H1 (cell line): Measurements from ENCODE around the gene PDK4. TPM values are rescaled to one million over a fixed set of nuclear protein-coding genes. Genes with fewer than 3 reads are reported as not detected.

Experiments
- CTCF ChIA-PET: fragments of 300-600 bp; sonication (Branson Sonifier 250); formaldehyde crosslinking; loops from one replicate; lab custom pipeline; 2021; ENCODE audit not compliant: partially characterized antibody; lab: Charles Lee
- POLR2A ChIA-PET: fragments of 300-600 bp; sonication (Branson Sonifier 250); formaldehyde crosslinking; loops from one replicate; lab custom pipeline; 2021; ENCODE audit warnings: inconsistent platforms; ENCODE audit not compliant: partially characterized antibody; lab: Charles Lee
- DNase-seq, 2 experiments: peaks; one replicate each; pipeline versions ENCODE4 v3.0.0 to v3.0.0-alpha.2; 2010 to 2022; ENCODE audit warnings: low spot score in 2 of 2, low read depth in 1 of 2, mixed read lengths in 1 of 2
- FAIRE-seq: peaks from 2 replicates; lab custom pipeline; 2011; peaks lifted over from hg19 to GRCh38; lab: Jason Lieb, UNC
- H2AFZ ChIP-seq: 2 replicates; pipeline ENCODE4 v1.8.1; 2012; ENCODE audit warnings: low read length, inconsistent platforms
- H2AK5ac ChIP-seq: 2 replicates; pipeline ENCODE4 v1.6.1; 2013; ENCODE audit warnings: low read depth, low read length
- H2BK120ac ChIP-seq: replicated peaks from 2 replicates; pipeline ENCODE3; 2013; ENCODE audit warnings: low read depth, low read length, inconsistent platforms
- H2BK12ac ChIP-seq: 2 replicates; pipeline ENCODE4 v1.6.1; 2013; ENCODE audit warnings: low read depth, low read length
- H2BK15ac ChIP-seq: 2 replicates; pipeline ENCODE4 v1.6.1; 2013; ENCODE audit warnings: low read length
- H2BK20ac ChIP-seq: 2 replicates; pipeline ENCODE4 v1.6.1; 2013; ENCODE audit warnings: low read length
- H2BK5ac ChIP-seq: 2 replicates; pipeline ENCODE4 v1.6.1; 2013; ENCODE audit warnings: low read depth, low read length
- H3K14ac ChIP-seq: 2 replicates; pipeline ENCODE4 v1.6.1; 2013; ENCODE audit warnings: inconsistent platforms; ENCODE audit not compliant: insufficient read length
- H3K18ac ChIP-seq: 2 replicates; pipeline ENCODE4 v1.6.1; 2013; ENCODE audit warnings: low read length; ENCODE audit errors: extremely low read depth
- H3K23ac ChIP-seq: 2 replicates; pipeline ENCODE4 v1.6.1; 2013; ENCODE audit warnings: inconsistent platforms; ENCODE audit not compliant: insufficient read length
- H3K23me2 ChIP-seq: 2 replicates; pipeline ENCODE4 v1.6.1; 2013; ENCODE audit warnings: low read depth, low read length
- H3K27ac ChIP-seq: 2 replicates; pipeline ENCODE4 v1.6.1; 2011; ENCODE audit warnings: low read depth, low read length, inconsistent platforms
- H3K27me3 ChIP-seq, 4 experiments: replicated peaks in 1 of 4; 1 replicate in 1 of 4; 2 replicates in 3 of 4; pipeline versions ENCODE4 v1.6.1 to v1.8.1; 2011 to 2013; ENCODE audit warnings: low read length in 3 of 4, mild to moderate bottlenecking in 3 of 4, inconsistent platforms in 2 of 4, mixed read lengths in 2 of 4, moderate library complexity in 1 of 4; ENCODE audit not compliant: control insufficient read depth in 3 of 4, insufficient read depth in 3 of 4; ENCODE audit errors: extremely low read depth in 1 of 4
- H3K36me3 ChIP-seq, 4 experiments: 2 replicates each; pipeline versions ENCODE4 v1.6.1 to v1.8.1; 2011 to 2013; ENCODE audit warnings: mild to moderate bottlenecking in 4 of 4, low read length in 3 of 4, moderate library complexity in 2 of 4, control low read depth in 1 of 4, inconsistent platforms in 1 of 4; ENCODE audit not compliant: insufficient read depth in 4 of 4, control insufficient read depth in 2 of 4
- H3K4ac ChIP-seq: replicated peaks from 2 replicates; pipeline ENCODE3; 2013; ENCODE audit warnings: low read length, low read depth, mixed read lengths, inconsistent platforms; ENCODE audit not compliant: insufficient read length
- H3K4me1 ChIP-seq, 4 experiments: replicated peaks in 1 of 4; 1 replicate in 1 of 4; 2 replicates in 3 of 4; pipeline versions ENCODE4 v1.6.1 to v1.8.1; 2011 to 2013; ENCODE audit warnings: low read length in 3 of 4, inconsistent platforms in 2 of 4, mixed read lengths in 1 of 4; ENCODE audit not compliant: insufficient read depth in 4 of 4, control insufficient read depth in 3 of 4
- H3K4me2 ChIP-seq, 2 experiments: 2 replicates each; pipeline versions ENCODE4 v1.6.1 to v1.8.1; 2011 to 2013; ENCODE audit warnings: low read depth in 2 of 2, low read length in 2 of 2, control low read depth in 1 of 2, inconsistent platforms in 1 of 2, mild to moderate bottlenecking in 1 of 2; ENCODE audit not compliant: insufficient read depth in 1 of 2
- H3K4me3 ChIP-seq, 4 experiments: fragments of 200-600, 300-600 bp in 1 of 4; sonication (generic), shearing (Covaris generic), sonication (Bioruptor Twin) in 1 of 4; 2 replicates each; pipeline versions ENCODE4 v1.5.1 to v1.8.1; 2011 to 2016; ENCODE audit warnings: low read length in 4 of 4, low read depth in 3 of 4, control low read depth in 2 of 4, inconsistent platforms in 2 of 4, mild to moderate bottlenecking in 2 of 4, mixed read lengths in 1 of 4, moderate library complexity in 1 of 4; ENCODE audit not compliant: insufficient read depth in 2 of 4; ENCODE audit errors: extremely low read depth in 1 of 4
- H3K56ac ChIP-seq: replicated peaks from 2 replicates; pipeline ENCODE3; 2013; ENCODE audit warnings: low read depth, mild to moderate bottlenecking, mixed read lengths, low read length, inconsistent platforms; ENCODE audit not compliant: insufficient read length
- H3K79me1 ChIP-seq: 2 replicates; pipeline ENCODE4 v1.6.1; 2013; ENCODE audit warnings: low read depth, low read length, control low read depth
- H3K79me2 ChIP-seq, 2 experiments: 2 replicates each; pipeline versions ENCODE4 v1.6.1 to v1.8.1; 2012 to 2013; ENCODE audit warnings: low read length in 2 of 2, mild to moderate bottlenecking in 2 of 2, inconsistent platforms in 1 of 2; ENCODE audit not compliant: insufficient read depth in 2 of 2, control insufficient read depth in 1 of 2
- H3K9ac ChIP-seq, 4 experiments: replicated peaks in 1 of 4; 1 replicate in 1 of 4; 2 replicates in 3 of 4; pipeline versions ENCODE4 v1.6.1 to v1.8.1; 2011 to 2013; ENCODE audit warnings: low read depth in 3 of 4, low read length in 3 of 4, control low read depth in 2 of 4, mild to moderate bottlenecking in 2 of 4, moderate library complexity in 2 of 4, inconsistent platforms in 1 of 4; ENCODE audit errors: extremely low read depth in 1 of 4
- H3K9me3 ChIP-seq, 2 experiments: 2 replicates each; pipeline versions ENCODE4 v1.6.1 to v1.8.1; 2012 to 2013; ENCODE audit warnings: mild to moderate bottlenecking in 2 of 2, moderate library complexity in 2 of 2, control low read depth in 1 of 2, inconsistent platforms in 1 of 2, low read depth in 1 of 2, low read length in 1 of 2, mixed read lengths in 1 of 2; ENCODE audit not compliant: insufficient read depth in 2 of 2
- H4K20me1 ChIP-seq, 2 experiments: replicated peaks in 1 of 2; 2 replicates each; pipeline versions ENCODE3 to v1.8.1; 2011 to 2013; ENCODE audit warnings: inconsistent platforms in 2 of 2, low read length in 2 of 2, mild to moderate bottlenecking in 1 of 2; ENCODE audit not compliant: insufficient read depth in 2 of 2, control insufficient read depth in 1 of 2
- H4K5ac ChIP-seq: 2 replicates; pipeline ENCODE4 v1.6.1; 2013; ENCODE audit warnings: low read length, low read depth, mixed read lengths, inconsistent platforms; ENCODE audit not compliant: insufficient read length
- H4K8ac ChIP-seq: 2 replicates; pipeline ENCODE4 v1.8.0; 2013; ENCODE audit warnings: mild to moderate bottlenecking, moderate library complexity, low read length, inconsistent platforms; ENCODE audit not compliant: insufficient read depth; ENCODE audit errors: extremely low read depth
- H4K91ac ChIP-seq: replicated peaks from 2 replicates; pipeline ENCODE3; 2013; ENCODE audit warnings: low read length, mixed read lengths, inconsistent platforms; ENCODE audit not compliant: insufficient read length
- ATF2 ChIP-seq: IDR thresholded peaks from 2 replicates; pipeline ENCODE4 v1.6.1; 2012; ENCODE audit warnings: low read length, inconsistent platforms
- ATF3 ChIP-seq: IDR thresholded peaks from 2 replicates; pipeline ENCODE4 v1.6.1; 2011; ENCODE audit warnings: low read depth, mild to moderate bottlenecking, low read length; ENCODE audit not compliant: insufficient read depth
- BACH1 ChIP-seq: IDR thresholded peaks from 2 replicates; pipeline ENCODE4 v1.6.1; 2012; ENCODE audit warnings: low read length, improper control_type of control experiment
- BCL11A ChIP-seq, 2 experiments: IDR thresholded peaks; one replicate each; pipeline ENCODE4 v1.6.1; 2011; ENCODE audit warnings: low read depth in 2 of 2, low read length in 2 of 2, mild to moderate bottlenecking in 2 of 2
- CHD1 ChIP-seq: IDR thresholded peaks from 2 replicates; pipeline ENCODE4 v1.6.1; 2012; ENCODE audit warnings: low read depth, low read length, improper control_type of control experiment
- CHD2 ChIP-seq: IDR thresholded peaks from 2 replicates; pipeline ENCODE4 v1.6.1; 2012; ENCODE audit warnings: low read length, improper control_type of control experiment
- EGR1 ChIP-seq: IDR thresholded peaks from 2 replicates; pipeline ENCODE4 v1.6.1; 2011; ENCODE audit warnings: low read depth, low read length, borderline replicate concordance
- GTF2F1 ChIP-seq: IDR thresholded peaks from 2 replicates; pipeline ENCODE4 v1.6.1; 2012; ENCODE audit warnings: low read depth, low read length, improper control_type of control experiment, borderline replicate concordance
- KDM5A ChIP-seq: fragments of 200-600 bp; IDR thresholded peaks from 2 replicates; pipeline ENCODE4 v1.7.1; 2012; ENCODE audit warnings: mild to moderate bottlenecking, low read length, inconsistent platforms, mixed read lengths
- MAFK ChIP-seq: IDR thresholded peaks from 2 replicates; pipeline ENCODE4 v1.6.1; 2012; ENCODE audit warnings: low read depth, mild to moderate bottlenecking, improper control_type of control experiment, low read length
- POLR2AphosphoS5 ChIP-seq: IDR thresholded peaks from 2 replicates; pipeline ENCODE4 v1.6.1; 2011; ENCODE audit warnings: low read depth, low read length
- RNF2 ChIP-seq: fragments of 200-900, 300-1000 bp; sonication (generic); IDR thresholded peaks from 2 replicates; pipeline ENCODE4 v1.7.1; 2016; ENCODE audit warnings: borderline replicate concordance, low read depth, mild to moderate bottlenecking, antibody characterized with exemption, low read length; ENCODE audit not compliant: poor library complexity, severe bottlenecking; ENCODE audit errors: missing control alignments
- SIX5 ChIP-seq: IDR thresholded peaks from 2 replicates; pipeline ENCODE4 v1.6.1; 2011; ENCODE audit warnings: mild to moderate bottlenecking, low read depth, low read length
- WGBS, 2 experiments: shearing (Covaris generic) in 1 of 2; methylation state at CpG; one replicate each; pipeline versions ENCODE4 v1.1.6 to v1.1.7; 2013 to 2015; ENCODE audit warnings: low lambda C conversion rate in 2 of 2, mixed read lengths in 2 of 2, inconsistent platforms in 1 of 2, low coverage in 1 of 2, missing lambda C conversion rate in 1 of 2; ENCODE audit not compliant: insufficient replicate concordance in 2 of 2, insufficient coverage in 1 of 2, insufficient read length in 1 of 2; ENCODE audit errors: extremely low coverage in 1 of 2, missing lambda C conversion rate in 1 of 2; 5-methylcytosine and 5-hydroxymethylcytosine counted together
- polyA plus RNA-seq, 7 experiments: library from polyadenylated mRNA; depleted of rRNA in 3 of 7; stranded (reverse) in 5 of 7; unstranded in 2 of 7; fragments of >200 nt in 5 of 7; fragments of 200-250 nt in 2 of 7; gene quantifications; 1 replicate in 5 of 7; 2 replicates in 1 of 7; 4 replicates in 1 of 7; pipeline versions ENCODE4 v1.2.1 to v1.2.3, GENCODE V29; 2011 to 2013; ENCODE audit warnings: missing spikeins in 2 of 7, mixed read lengths in 2 of 7
- total RNA-seq: library from RNA; stranded (reverse); fragmentation: NEBNext Ultra II Directional; extraction: Animal tissue kit (Norgen Biotek cat#: 25700); gene quantifications from 2 replicates; pipeline ENCODE4 v1.2.1, GENCODE V29; 2021

Gene PDK4
- total and polyA plus RNA-seq, 2 of the 8 experiments (the other 6 are each of a cell fraction or from before 2014, with no cell fraction given): 0.26 TPM; not detected in 1

DNA sequence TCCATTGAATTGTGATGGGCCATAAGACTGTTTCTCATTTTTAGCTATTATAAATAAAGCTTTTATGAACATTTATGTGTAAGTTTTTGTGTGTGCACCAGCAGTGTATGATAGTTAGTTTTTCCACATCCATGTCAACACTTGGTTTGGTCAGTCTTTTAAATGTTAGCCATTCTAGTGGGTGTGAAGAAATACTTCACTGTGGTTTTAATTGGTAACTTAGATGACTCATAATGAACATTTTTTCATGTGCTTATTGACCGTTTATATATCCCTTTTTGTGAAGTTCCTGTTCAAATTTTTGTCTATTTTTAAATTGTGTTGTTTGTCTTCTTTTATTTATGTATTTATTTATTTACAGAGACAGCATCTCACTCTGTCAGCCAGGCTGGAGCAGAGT, 23.6 kb upstream of the PDK4 start:
- no peak overlapping the region for H3K4me2 ChIP-seq
- no peak overlapping the region for H3K4me3 ChIP-seq
- DNase-seq (no peak), FAIRE-seq (no peak)
- no peak overlapping the region for H2BK15ac ChIP-seq
- no peak overlapping the region for H4K5ac ChIP-seq
- H3K4ac ChIP-seq: no peak overlapping the region
- H4K91ac ChIP-seq: no peak overlapping the region
- no peak overlapping the region for H2BK120ac ChIP-seq
- H3K27me3 ChIP-seq: no peaks in the 10 kb centered on the region
- no peaks in the 10 kb centered on the region for H3K36me3 ChIP-seq
- H2AFZ ChIP-seq: no peak overlapping the region
- no peak overlapping the region for H2BK5ac ChIP-seq
- no peak overlapping the region for H2BK12ac ChIP-seq
- no peaks in the 10 kb centered on the region for H3K4me1 ChIP-seq
- H3K9me3 ChIP-seq: no peaks in the 10 kb centered on the region
- no peak overlapping the region for H3K27ac ChIP-seq
- no peaks in the 10 kb centered on the region for H3K23me2 ChIP-seq
- H2BK20ac ChIP-seq: no peak overlapping the region
- H3K79me2 ChIP-seq: no peaks in the 10 kb centered on the region
- H3K14ac ChIP-seq: no peak overlapping the region
- POLR2A ChIA-PET: no interaction called here
- H3K18ac ChIP-seq: no peak overlapping the region
- H4K20me1 ChIP-seq: no peaks in the 10 kb centered on the region
- H3K9ac ChIP-seq: no peak overlapping the region
- H4K8ac ChIP-seq: no peak overlapping the region
- H3K23ac ChIP-seq: no peak overlapping the region
- no peak overlapping the region for H3K56ac ChIP-seq
- no peaks in the 10 kb centered on the region for H3K79me1 ChIP-seq
- no peak overlapping the region for H2AK5ac ChIP-seq
- 90% methylated on average over 1 of the region's 1 CpG; no CpG with 5 or more reads in 1 of the 2 experiments for WGBS, 2 experiments
- CTCF ChIA-PET: interaction anchor here (1.7 kb wide), 1 partner anchor 12 kb away, joined by 3 read pairs; no protein-coding TSS in a partner anchor
- TF ChIP-seq SIX5 (no peak), BCL11A (IDR thresholded peaks at IDR 0.05; ENCODE audit: low read depth in 2 of 2, low read length in 2 of 2) (no peak), ATF2 (no peak), RNF2 (no peak), MAFK (no peak), EGR1 (no peak), BACH1 (no peak), ATF3 (no peak), KDM5A (no peak), POLR2AphosphoS5 (no peak), GTF2F1 (no peak), CHD1 (no peak), CHD2 (no peak)
